ENCODE measurements around the gene NAPA.
A peak's percentile ranks its signal among the peaks of the same experiment; 100 is the strongest.

The NAPA gene

GRCh38 chr19:47521473-47522180 is 6.8 kb upstream of the NAPA start:
- no peak for DNase-seq

DNA sequence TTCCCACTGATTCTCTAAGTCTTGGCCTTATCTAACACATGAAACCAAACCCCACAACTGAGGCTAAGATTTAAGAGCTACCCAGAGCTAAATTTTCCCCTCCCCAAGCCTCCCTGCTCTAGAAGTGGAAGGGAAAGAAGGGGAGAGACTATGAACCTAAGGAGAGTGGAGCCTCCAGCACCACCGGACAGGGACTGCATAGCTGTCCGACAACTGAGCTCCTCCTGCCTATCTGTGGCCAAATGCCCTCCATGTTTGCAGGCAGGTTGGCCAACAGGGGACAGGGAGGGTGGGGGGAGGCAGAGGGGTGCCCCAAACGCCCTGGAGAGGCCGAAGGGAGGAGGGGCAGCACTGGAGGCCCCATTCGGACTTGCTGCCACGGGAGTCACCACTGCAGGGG is 6.0 kb upstream of the NAPA start:
- no peak for DNase-seq

GRCh38 chr19:47520343-47520806 is 5.5 kb upstream of the NAPA start:
- DNase-seq, result no peak

- DNase-seq, result no peak
Measured at GRCh38 chr19:47518854-47519253, 4.0 kb upstream of the NAPA start.

GRCh38 chr19:47518139-47518538 is 3.3 kb upstream of the NAPA start:
- peak in 2 of 5 experiments; percentile 66 to 80 for DNase-seq

GRCh38 chr19:47514151-47514868 is 553 bp downstream of the NAPA start:
- DNase-seq, result no peak

- DNase-seq, result no peak
Measured at GRCh38 chr19:47512948-47513319, 1.9 kb downstream of the NAPA start.

- peak in 1 of 5 experiments; percentile 51 for DNase-seq
Measured at GRCh38 chr19:47512183-47512947, 2.5 kb downstream of the NAPA start.

GRCh38 chr19:47511681-47512080 is 3.2 kb downstream of the NAPA start:
- DNase-seq, result no peak

- no peak for DNase-seq
Measured at GRCh38 chr19:47511128-47511517, 3.7 kb downstream of the NAPA start.

- DNase-seq, result no peak
Measured at GRCh38 chr19:47510516-47511127, 4.2 kb downstream of the NAPA start.

GRCh38 chr19:47509973-47510372 is 4.9 kb downstream of the NAPA start:
- DNase-seq, result no peak

- no peak for DNase-seq
Measured at GRCh38 chr19:47509170-47509847, 5.6 kb downstream of the NAPA start.

- DNase-seq, result no peak
Measured at GRCh38 chr19:47508721-47509120, 6.1 kb downstream of the NAPA start.

DNA sequence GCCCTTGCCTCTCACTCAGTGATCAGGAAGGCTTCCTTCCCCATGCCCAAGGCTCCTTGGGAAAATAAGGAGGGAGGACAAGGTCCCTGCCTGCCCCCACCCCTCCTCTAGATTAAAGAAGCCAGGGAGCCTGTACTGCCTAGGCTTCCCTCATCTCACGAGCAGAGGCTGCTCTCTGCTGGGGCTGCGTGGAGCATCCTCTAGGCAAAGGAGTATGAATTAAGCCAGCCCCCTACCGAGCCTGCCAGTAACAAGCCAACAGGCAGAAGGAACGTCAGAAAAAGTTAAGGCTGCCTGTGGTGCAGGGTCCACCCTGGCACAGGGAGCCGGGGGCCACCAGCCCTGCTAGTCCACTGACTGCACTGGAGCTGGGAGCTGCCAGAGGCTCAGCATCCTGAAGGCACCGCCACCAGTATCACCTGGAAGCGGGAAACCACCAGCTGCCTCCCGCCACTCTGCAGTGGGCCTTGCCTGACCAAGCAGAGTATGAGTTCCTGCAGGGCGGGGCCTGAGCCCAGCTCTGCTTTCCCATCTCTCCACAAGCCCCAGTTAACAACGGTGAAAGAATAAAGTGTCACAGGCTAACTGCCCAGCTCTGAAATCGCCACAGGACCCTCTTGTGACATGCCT is 6.8 kb downstream of the NAPA start:
- no peak for DNase-seq

GRCh38 chr19:47507012-47507411 is 7.9 kb downstream of the NAPA start:
- no peak for DNase-seq

DNA sequence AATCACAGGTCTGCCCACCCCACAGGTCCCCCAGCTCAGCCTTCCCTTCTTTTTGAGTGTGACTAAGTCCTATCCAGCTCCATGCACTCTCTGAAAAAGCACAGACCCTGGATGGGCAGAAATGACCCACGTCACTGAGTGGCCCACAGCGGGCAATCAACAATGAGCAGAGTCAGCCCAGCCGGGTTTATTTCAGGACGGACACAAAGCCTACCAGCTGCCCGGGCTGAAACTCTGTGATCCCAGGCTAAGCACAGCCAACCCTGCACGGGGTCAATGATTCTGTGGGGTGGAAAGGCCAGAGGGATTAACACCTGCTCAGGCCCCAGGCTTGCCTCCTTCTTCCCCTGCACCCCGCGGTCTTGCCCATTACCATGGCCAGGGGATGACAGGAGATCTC is 8.4 kb downstream of the NAPA start:
- no peak for DNase-seq

- DNase-seq, result no peak
Measured at GRCh38 chr19:47505506-47505905, 9.4 kb downstream of the NAPA start.

- DNase-seq, result no peak
Measured at GRCh38 chr19:47503826-47504150, 11.1 kb downstream of the NAPA start.

DNA sequence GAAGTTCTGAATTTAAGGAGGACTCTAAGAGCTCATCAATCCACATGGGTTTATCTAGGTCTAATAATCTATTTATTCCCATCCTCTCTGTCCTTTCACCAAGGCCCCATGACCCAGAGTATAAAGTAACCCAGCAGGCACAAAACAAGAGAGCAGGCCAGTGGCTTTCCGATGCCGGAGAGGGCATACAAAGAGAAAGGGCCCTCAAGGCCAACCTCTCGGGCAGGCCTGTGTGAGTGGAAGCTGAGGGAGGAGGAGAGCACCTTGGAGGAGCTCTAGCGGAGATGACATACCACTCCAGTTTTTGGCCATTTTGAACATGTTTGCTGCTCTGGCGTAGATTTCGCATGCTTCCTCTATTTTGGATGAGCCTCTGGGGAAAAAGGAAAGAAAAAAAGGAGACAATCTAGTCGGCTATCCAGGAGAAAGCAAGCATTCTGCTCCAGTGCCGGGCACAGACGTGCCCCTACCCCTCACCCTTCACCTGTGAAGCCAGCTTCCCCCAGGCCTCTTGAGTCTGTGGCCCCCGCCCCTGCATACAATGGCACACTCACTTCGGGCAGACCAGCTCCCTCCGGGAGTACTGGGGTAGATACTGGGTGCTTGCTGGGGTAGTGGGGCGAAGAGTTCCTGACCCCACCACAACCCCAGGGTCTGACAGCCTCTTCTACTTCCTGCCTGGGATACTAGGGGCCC is 11.6 kb downstream of the NAPA start:
- DNase-seq, result no peak

All from T-helper 2 cell (primary cell).